OCI-LY1 (cell line): Measurements from ENCODE around the gene LRRC25.

Experiments used
- H2AFZ ChIP-seq: fragments of 200-600 bp; sonication (generic), shearing (Covaris generic); 2 replicates; pipeline ENCODE4 v1.6.0; 2014; ENCODE audit warnings: antibody characterized with exemption, mild to moderate bottlenecking, low read length
- H3F3A ChIP-seq: fragments of 200-600 bp; sonication (generic), shearing (Covaris generic); 2 replicates; pipeline ENCODE4 v1.6.0; 2014; ENCODE audit warnings: mild to moderate bottlenecking, antibody characterized with exemption, low read length, moderate library complexity; ENCODE audit not compliant: insufficient read depth
- H3K27ac ChIP-seq: fragments of 200-600 bp; sonication (generic); 2 replicates; pipeline ENCODE4 v1.5.1; 2014; ENCODE audit warnings: low read length, mixed run types, mild to moderate bottlenecking, low read depth; ENCODE audit not compliant: poor library complexity, severe bottlenecking
- H3K27me3 ChIP-seq: fragments of 200-600 bp; sonication (generic); 2 replicates; pipeline ENCODE4 v1.6.0; 2014; ENCODE audit warnings: antibody characterized with exemption, mild to moderate bottlenecking, low read length, moderate library complexity; ENCODE audit not compliant: insufficient read depth
- H3K36me3 ChIP-seq: fragments of 200-600 bp; sonication (generic); 2 replicates; pipeline ENCODE4 v1.6.1; 2014; ENCODE audit warnings: mild to moderate bottlenecking, antibody characterized with exemption, low read length, moderate library complexity, mixed read lengths; ENCODE audit not compliant: insufficient read depth
- H3K4me1 ChIP-seq: fragments of 200-600 bp; sonication (generic); 2 replicates; pipeline ENCODE4 v1.5.1; 2014; ENCODE audit warnings: mild to moderate bottlenecking, low read length, moderate library complexity; ENCODE audit not compliant: insufficient read depth, severe bottlenecking
- H3K4me2 ChIP-seq: fragments of 200-600 bp; sonication (generic), shearing (Covaris generic); 2 replicates; pipeline ENCODE4 v1.6.1; 2014; ENCODE audit warnings: low read length
- H3K4me3 ChIP-seq: fragments of 200-600 bp; sonication (generic); 2 replicates; pipeline ENCODE4 v1.5.1; 2014; ENCODE audit warnings: low read length, low read depth, mild to moderate bottlenecking, mixed read lengths; ENCODE audit not compliant: poor library complexity, severe bottlenecking
- H3K79me2 ChIP-seq: fragments of 200-600 bp; shearing (Covaris generic); 2 replicates; pipeline ENCODE4 v1.6.1; 2016; ENCODE audit warnings: mixed run types, low read length, mixed read lengths; ENCODE audit not compliant: insufficient read depth
- H3K9ac ChIP-seq: fragments of 200-600 bp; sonication (generic), shearing (Covaris generic); 2 replicates; pipeline ENCODE4 v1.6.1; 2014; ENCODE audit warnings: mild to moderate bottlenecking, low read length, mixed read lengths
- H3K9me2 ChIP-seq: fragments of 200-600 bp; sonication (generic), shearing (Covaris generic); 2 replicates; pipeline ENCODE4 v1.6.1; 2014; ENCODE audit warnings: low read depth, mild to moderate bottlenecking, low read length, mixed read lengths
- H3K9me3 ChIP-seq: fragments of 200-600 bp; shearing (Covaris generic); 2 replicates; pipeline ENCODE4 v1.6.1; 2014; ENCODE audit warnings: low read length, mixed read lengths
- H4K20me1 ChIP-seq: fragments of 200-600 bp; sonication (generic), shearing (Covaris generic); 2 replicates; pipeline ENCODE4 v1.6.0; 2016; ENCODE audit warnings: mild to moderate bottlenecking, low read length; ENCODE audit not compliant: insufficient read depth
- CTCF ChIP-seq: fragments of 200-600 bp; sonication (generic), shearing (Covaris generic); IDR thresholded peaks from 2 replicates; pipeline ENCODE4 v1.5.1; 2017; ENCODE audit warnings: mild to moderate bottlenecking, antibody characterized with exemption, low read length, moderate library complexity, mixed read lengths
- EZH2 ChIP-seq: fragments of 200-600 bp; sonication (generic), shearing (Covaris generic); IDR thresholded peaks from 2 replicates; pipeline ENCODE4 v1.8.0; 2017; ENCODE audit warnings: borderline replicate concordance, mixed run types, mild to moderate bottlenecking, antibody characterized with exemption, low read length, moderate library complexity, mixed read lengths

Gene LRRC25

GRCh38 chr19:18435178-18435841 lies 37.9 kb upstream of the LRRC25 start:
- H3F3A ChIP-seq: no peaks in the 10 kb centered on the region
- no peak for TF ChIP-seq EZH2
- no peak for TF ChIP-seq CTCF
- no peaks in the 10 kb centered on the region; the same call in 1 of the 2 replicates for H3K27me3 ChIP-seq
- H3K4me2 ChIP-seq: no peak overlapping the region
- no peaks in the 10 kb centered on the region for H3K9me3 ChIP-seq
- no peaks in the 10 kb centered on the region for H4K20me1 ChIP-seq
- H3K79me2 ChIP-seq: no peaks in the 10 kb centered on the region
- H3K27ac ChIP-seq: no peak overlapping the region
- H3K4me3 ChIP-seq: no peak overlapping the region
- no peaks in the 10 kb centered on the region for H3K9me2 ChIP-seq
- H3K36me3 ChIP-seq: no peaks in the 10 kb centered on the region
- peaks cover 28% of the 10 kb centered on the region for H3K4me1 ChIP-seq
- H2AFZ ChIP-seq: no peak overlapping the region
- no peak overlapping the region for H3K9ac ChIP-seq

- H3K9ac ChIP-seq: no peak overlapping the region
- H3K79me2 ChIP-seq: no peaks in the 10 kb centered on the region
- no peaks in the 10 kb centered on the region; the same call in 1 of the 2 replicates for H3K27me3 ChIP-seq
- no peak overlapping the region for H2AFZ ChIP-seq
- H3F3A ChIP-seq: no peaks in the 10 kb centered on the region
- TF ChIP-seq EZH2 (no peak), CTCF (no peak)
- H3K4me3 ChIP-seq: peak overlapping the region; percentile 42
- no peaks in the 10 kb centered on the region for H3K36me3 ChIP-seq
- no peaks in the 10 kb centered on the region for H3K9me2 ChIP-seq
- no peaks in the 10 kb centered on the region for H4K20me1 ChIP-seq
- H3K9me3 ChIP-seq: no peaks in the 10 kb centered on the region
- peaks cover 34% of the 10 kb centered on the region for H3K4me1 ChIP-seq
- H3K4me2 ChIP-seq: peak overlapping the region; percentile 37; the same call in 1 of the 2 replicates
- no peak overlapping the region for H3K27ac ChIP-seq
These were observed 37.2 kb upstream of the LRRC25 start for GRCh38 chr19:18434411-18435175.

- no peak overlapping the region for H2AFZ ChIP-seq
- no peak for TF ChIP-seq EZH2
- TF ChIP-seq CTCF: no peak
- H4K20me1 ChIP-seq: no peaks in the 10 kb centered on the region
- peaks cover 34% of the 10 kb centered on the region for H3K4me1 ChIP-seq
- H3K9me2 ChIP-seq: no peaks in the 10 kb centered on the region
- H3K27me3 ChIP-seq: no peaks in the 10 kb centered on the region; the same call in 1 of the 2 replicates
- no peak overlapping the region for H3K9ac ChIP-seq
- H3K36me3 ChIP-seq: no peaks in the 10 kb centered on the region
- H3K27ac ChIP-seq: no peak overlapping the region
- H3K4me2 ChIP-seq: peak overlapping the region; percentile 37; the same call in 1 of the 2 replicates
- no peaks in the 10 kb centered on the region for H3K9me3 ChIP-seq
- H3K4me3 ChIP-seq: peak overlapping the region; percentile 42
- no peaks in the 10 kb centered on the region for H3F3A ChIP-seq
- H3K79me2 ChIP-seq: no peaks in the 10 kb centered on the region
These were observed 36.4 kb upstream of the LRRC25 start for GRCh38 chr19:18433735-18434398.
